ENCODE results near the gene POLDIP3.

DNA sequence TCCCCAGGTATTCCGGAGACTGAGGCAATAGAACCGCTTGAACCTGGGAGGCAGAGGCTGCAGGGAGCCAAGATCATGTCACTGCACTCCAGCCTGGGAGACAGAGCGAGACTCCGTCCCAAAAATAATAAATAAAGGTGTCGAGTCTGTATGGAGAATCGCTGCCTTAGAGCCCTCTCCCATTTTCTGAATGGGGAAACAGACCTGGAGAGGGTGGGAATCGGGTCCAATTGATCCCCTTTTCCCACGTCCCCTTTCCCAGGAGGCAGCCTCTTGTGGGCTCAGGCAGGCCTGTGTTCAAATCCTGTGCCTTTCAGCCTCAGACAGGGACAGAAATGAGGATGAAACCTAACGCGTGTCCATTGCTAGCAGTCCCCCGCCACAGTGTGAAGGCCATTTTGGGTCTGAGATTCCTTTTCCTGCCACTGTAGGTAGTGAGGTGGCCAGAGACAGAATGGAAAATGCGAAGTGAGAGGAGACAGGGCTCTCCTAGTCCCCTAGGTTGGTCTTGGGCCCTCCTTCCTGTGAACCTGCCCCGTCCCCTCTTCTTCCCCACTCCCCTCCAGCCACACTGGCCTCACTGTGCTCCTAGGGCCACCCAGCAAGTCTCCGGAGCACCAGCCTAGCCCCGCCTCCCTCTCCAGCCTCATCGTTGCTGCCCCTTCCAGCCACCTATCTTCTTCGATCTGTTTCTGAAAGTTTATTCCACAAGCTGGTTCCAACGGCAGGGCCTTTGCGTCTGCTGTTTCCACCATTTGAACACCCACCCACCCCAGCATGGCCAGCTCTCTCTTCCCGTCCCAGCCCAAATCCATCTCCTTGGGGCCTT lies 2.7 kb upstream of the POLDIP3 start:
- TF ChIP-seq POLR2A (IDR thresholded peaks at IDR 0.05) (no peak), CTCF (IDR thresholded peaks at IDR 0.05) (no peak)
